ENCODE measurements around the gene RPA3. TPM values are rescaled to one million over a fixed set of nuclear protein-coding genes. Genes with fewer than 3 reads are reported as not detected.

RPA3 gene
- total RNA-seq, 1 experiment from 2014 or later, result 121 TPM

- peak; percentile 61 for DNase-seq (ENCODE audit: low read depth)
These were observed 14.3 kb upstream of the RPA3 start for GRCh38 chr7:7732621-7733281.

- peak; percentile 1 for DNase-seq (ENCODE audit: low read depth)
These were observed 13.3 kb upstream of the RPA3 start for GRCh38 chr7:7731732-7732131.

GRCh38 chr7:7720750-7721621 is 2.6 kb upstream of the RPA3 start:
- DNase-seq (ENCODE audit: low read depth), result no peak

GRCh38 chr7:7720193-7720592 is 1.8 kb upstream of the RPA3 start:
- no peak for DNase-seq (ENCODE audit: low read depth)

GRCh38 chr7:7719236-7719635 is 829 bp upstream of the RPA3 start:
- DNase-seq (ENCODE audit: low read depth), result peak; percentile 87

GRCh38 chr7:7713730-7714129 is 4.7 kb downstream of the RPA3 start:
- no peak for DNase-seq (ENCODE audit: low read depth)

- no peak for DNase-seq (ENCODE audit: low read depth)
These were observed 7.9 kb downstream of the RPA3 start for GRCh38 chr7:7710469-7710868.

GRCh38 chr7:7709291-7709690 is 9.1 kb downstream of the RPA3 start:
- no peak for DNase-seq (ENCODE audit: low read depth)

GRCh38 chr7:7707806-7708205 is 10.6 kb downstream of the RPA3 start:
- peak; percentile 51 for DNase-seq (ENCODE audit: low read depth)

- DNase-seq (ENCODE audit: low read depth), result no peak
These were observed 11.2 kb downstream of the RPA3 start for GRCh38 chr7:7707246-7707645.

GRCh38 chr7:7706556-7707172 is 11.7 kb downstream of the RPA3 start:
- no peak for DNase-seq (ENCODE audit: low read depth)

GRCh38 chr7:7706101-7706511 is 12.3 kb downstream of the RPA3 start:
- DNase-seq (ENCODE audit: low read depth), result no peak

- DNase-seq (ENCODE audit: low read depth), result no peak
These were observed 13.1 kb downstream of the RPA3 start for GRCh38 chr7:7705318-7705717.

- no peak for DNase-seq (ENCODE audit: low read depth)
These were observed 13.5 kb downstream of the RPA3 start for GRCh38 chr7:7704867-7705266.

- DNase-seq (ENCODE audit: low read depth), result no peak
These were observed 15.0 kb downstream of the RPA3 start for GRCh38 chr7:7703427-7703826.

GRCh38 chr7:7702826-7703225 is 15.6 kb downstream of the RPA3 start:
- no peak for DNase-seq (ENCODE audit: low read depth)

- no peak for DNase-seq (ENCODE audit: low read depth)
These were observed 16.9 kb downstream of the RPA3 start for GRCh38 chr7:7701527-7701926.

- DNase-seq (ENCODE audit: low read depth), result no peak
These were observed 18.4 kb downstream of the RPA3 start for GRCh38 chr7:7699970-7700369.

GRCh38 chr7:7699380-7699779 is 19.0 kb downstream of the RPA3 start:
- no peak for DNase-seq (ENCODE audit: low read depth)

GRCh38 chr7:7698930-7699329 is 19.5 kb downstream of the RPA3 start:
- DNase-seq (ENCODE audit: low read depth), result no peak

GRCh38 chr7:7696458-7697119 is 21.8 kb downstream of the RPA3 start:
- peak; percentile 31 for DNase-seq (ENCODE audit: low read depth)

- DNase-seq (ENCODE audit: low read depth), result peak; percentile 14
These were observed 23.1 kb downstream of the RPA3 start for GRCh38 chr7:7695111-7695817.
